CD4-positive, alpha-beta T cell treated with Interleukin-6 for 4 hours (primary cell): Measurements from ENCODE around the gene RFLNA.

Experiments
- DNase-seq: peaks from one replicate; pipeline ENCODE4 v3.0.0-alpha.2; 2020; ENCODE audit warnings: mixed read lengths

RFLNA gene

GRCh38 chr12:124294780-124295341 is at the start of gene RFLNA:
Gene RFLNA, plus strand, starts transcription at chr12:124295093. Its CDS starts 337 bp downstream, at chr12:124295430.
- DNase-seq, result no peak

- no peak for DNase-seq
Observed at GRCh38 chr12:124247331-124247730, 47.6 kb upstream of the RFLNA start.

- DNase-seq, result no peak
Observed at GRCh38 chr12:124248941-124249825, 45.7 kb upstream of the RFLNA start.

GRCh38 chr12:124251186-124251585 is 43.7 kb upstream of the RFLNA start:
- no peak for DNase-seq

- no peak for DNase-seq
Observed at GRCh38 chr12:124252964-124253363, 41.9 kb upstream of the RFLNA start.

GRCh38 chr12:124254126-124254525 is 40.8 kb upstream of the RFLNA start:
- DNase-seq, result no peak

- no peak for DNase-seq
Observed at GRCh38 chr12:124259154-124260066, 35.5 kb upstream of the RFLNA start.

- no peak for DNase-seq
Observed at GRCh38 chr12:124261885-124262284, 33.0 kb upstream of the RFLNA start.

- no peak for DNase-seq
Observed at GRCh38 chr12:124264089-124264795, 30.7 kb upstream of the RFLNA start.

- DNase-seq, result no peak
Observed at GRCh38 chr12:124264879-124265278, 30.0 kb upstream of the RFLNA start.

GRCh38 chr12:124267205-124267778 is 27.6 kb upstream of the RFLNA start:
- DNase-seq, result no peak

- DNase-seq, result no peak
Observed at GRCh38 chr12:124270671-124271070, 24.2 kb upstream of the RFLNA start.

- no peak for DNase-seq
Observed at GRCh38 chr12:124273630-124274029, 21.3 kb upstream of the RFLNA start.

- no peak for DNase-seq
Observed at GRCh38 chr12:124276337-124276736, 18.6 kb upstream of the RFLNA start.

- DNase-seq, result no peak
Observed at GRCh38 chr12:124277394-124278241, 17.3 kb upstream of the RFLNA start.

GRCh38 chr12:124278389-124279101 is 16.3 kb upstream of the RFLNA start:
- DNase-seq, result no peak

- DNase-seq, result no peak
Observed at GRCh38 chr12:124279315-124279714, 15.6 kb upstream of the RFLNA start.

- no peak for DNase-seq
Observed at GRCh38 chr12:124279846-124280360, 15.0 kb upstream of the RFLNA start.

- no peak for DNase-seq
Observed at GRCh38 chr12:124281309-124281708, 13.6 kb upstream of the RFLNA start.

GRCh38 chr12:124282287-124282686 is 12.6 kb upstream of the RFLNA start:
- DNase-seq, result no peak
